Activated CD4-positive, alpha-beta T cell treated with anti-CD3 and anti-CD28 coated beads, Interleukin-2, Interleukin-6, amounts not matched to agents 100 ng/mL and 50 ng/mL, durations not matched to agents 16 hours and 8 hours (primary cell): ENCODE measurements around the gene KDM2B.

ENCODE experiments used
- DNase-seq: peaks from one replicate; pipeline ENCODE4 v3.0.0-alpha.2; 2020

The KDM2B gene

GRCh38 chr12:121525411-121525810, 55.4 kb downstream of the KDM2B start:
- DNase-seq, result no peak

- DNase-seq, result no peak
Observed at GRCh38 chr12:121524196-121524916, 56.5 kb downstream of the KDM2B start.

GRCh38 chr12:121523741-121524140, 57.1 kb downstream of the KDM2B start:
- no peak for DNase-seq

GRCh38 chr12:121522971-121523370, 57.9 kb downstream of the KDM2B start:
- DNase-seq, result peak; percentile 7

- no peak for DNase-seq
Observed at GRCh38 chr12:121520586-121521086, 60.2 kb downstream of the KDM2B start.

GRCh38 chr12:121520119-121520518, 60.7 kb downstream of the KDM2B start:
- DNase-seq, result no peak

- DNase-seq, result no peak
Observed at GRCh38 chr12:121519227-121519626, 61.6 kb downstream of the KDM2B start.

- no peak for DNase-seq
Observed at GRCh38 chr12:121518656-121519055, 62.2 kb downstream of the KDM2B start.

- no peak for DNase-seq
Observed at GRCh38 chr12:121516437-121517011, 64.3 kb downstream of the KDM2B start.

- no peak for DNase-seq
Observed at GRCh38 chr12:121515615-121516014, 65.2 kb downstream of the KDM2B start.

- DNase-seq, result no peak
Observed at GRCh38 chr12:121514184-121514742, 66.6 kb downstream of the KDM2B start.

GRCh38 chr12:121513464-121514183, 67.2 kb downstream of the KDM2B start:
- DNase-seq, result peak; percentile 10

GRCh38 chr12:121512561-121512960, 68.3 kb downstream of the KDM2B start:
- DNase-seq, result no peak

- DNase-seq, result no peak
Observed at GRCh38 chr12:121511916-121512315, 68.9 kb downstream of the KDM2B start.

- no peak for DNase-seq
Observed at GRCh38 chr12:121509339-121509738, 71.5 kb downstream of the KDM2B start.

GRCh38 chr12:121508533-121508932, 72.3 kb downstream of the KDM2B start:
- no peak for DNase-seq

GRCh38 chr12:121507984-121508383, 72.8 kb downstream of the KDM2B start:
- no peak for DNase-seq

- no peak for DNase-seq
Observed at GRCh38 chr12:121507245-121507644, 73.6 kb downstream of the KDM2B start.

GRCh38 chr12:121505513-121505912, 75.3 kb downstream of the KDM2B start:
- no peak for DNase-seq

- no peak for DNase-seq
Observed at GRCh38 chr12:121504505-121504904, 76.3 kb downstream of the KDM2B start.

GRCh38 chr12:121503395-121503794, 77.4 kb downstream of the KDM2B start:
- DNase-seq, result no peak

GRCh38 chr12:121501946-121502345, 78.9 kb downstream of the KDM2B start:
- no peak for DNase-seq

- peak; percentile 76 for DNase-seq
Observed at GRCh38 chr12:121499929-121500793, 80.7 kb downstream of the KDM2B start.
